GM18868 (cell line): ENCODE measurements around the gene PABPN1L.
"Not testable (repeated sequence)": the region's sequence is repeated elsewhere in the genome, so short reads cannot be mapped to it uniquely, and the experiment has no call there.

Experiments
- ATAC-seq: cut with Tn5 transposase; IDR thresholded peaks from one replicate; pipeline ENCODE4 v1.9.1; 2021; ENCODE audit warnings: mild to moderate bottlenecking, moderate library complexity; ENCODE audit not compliant: unreplicated experiment

PABPN1L gene

DNA sequence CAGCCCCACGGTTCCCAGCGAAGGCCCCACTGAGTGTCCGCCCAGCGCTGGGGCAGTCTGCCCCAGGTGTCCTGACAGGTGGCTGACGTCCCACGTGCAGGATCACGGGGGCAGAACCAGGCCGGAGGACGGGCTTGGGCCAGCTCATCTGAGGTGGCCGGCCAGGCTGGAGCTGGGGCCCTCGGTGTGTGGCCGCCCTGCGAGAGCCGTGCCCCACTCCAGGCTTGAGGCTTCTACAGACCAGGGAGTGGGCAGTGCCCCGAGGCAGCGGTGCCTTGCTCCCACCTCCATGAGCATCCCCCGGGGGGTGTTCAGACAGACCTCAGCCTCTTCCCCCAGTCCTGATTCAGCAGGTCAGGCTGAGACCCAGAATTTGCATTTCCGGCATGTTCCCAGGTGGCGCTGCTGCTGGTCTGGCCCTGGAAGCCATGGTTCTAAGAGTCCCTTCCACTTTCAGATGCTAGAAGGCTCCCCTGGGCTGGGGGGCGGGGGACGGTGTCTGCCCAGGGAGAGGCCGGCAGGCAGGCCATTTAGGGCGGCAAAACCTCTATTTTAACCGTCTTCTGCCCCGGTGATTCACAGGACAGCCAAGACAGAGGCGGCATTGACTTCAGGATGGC is 35.4 kb upstream of the PABPN1L start:
- ATAC-seq: no peak

DNA sequence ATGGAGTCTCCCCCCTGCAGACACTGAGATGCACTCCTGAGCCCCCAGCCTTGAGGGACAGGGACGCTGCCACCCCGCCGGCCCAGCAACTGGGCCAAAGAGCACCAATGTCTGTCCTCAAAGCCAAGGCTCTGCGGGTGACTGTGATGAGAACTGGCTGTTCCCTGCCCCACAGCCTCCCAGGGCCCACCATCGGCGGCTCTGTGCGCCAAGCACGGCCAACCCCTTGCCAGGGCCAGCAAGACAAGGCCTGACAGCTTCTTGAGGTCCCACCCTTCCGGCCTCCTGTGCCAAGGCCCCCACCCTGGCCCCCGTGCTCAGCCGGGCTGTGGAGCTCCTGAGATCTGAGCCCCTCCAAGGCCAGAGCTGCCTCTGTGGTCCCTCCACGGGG is 34.2 kb upstream of the PABPN1L start:
- ATAC-seq: no peak

DNA sequence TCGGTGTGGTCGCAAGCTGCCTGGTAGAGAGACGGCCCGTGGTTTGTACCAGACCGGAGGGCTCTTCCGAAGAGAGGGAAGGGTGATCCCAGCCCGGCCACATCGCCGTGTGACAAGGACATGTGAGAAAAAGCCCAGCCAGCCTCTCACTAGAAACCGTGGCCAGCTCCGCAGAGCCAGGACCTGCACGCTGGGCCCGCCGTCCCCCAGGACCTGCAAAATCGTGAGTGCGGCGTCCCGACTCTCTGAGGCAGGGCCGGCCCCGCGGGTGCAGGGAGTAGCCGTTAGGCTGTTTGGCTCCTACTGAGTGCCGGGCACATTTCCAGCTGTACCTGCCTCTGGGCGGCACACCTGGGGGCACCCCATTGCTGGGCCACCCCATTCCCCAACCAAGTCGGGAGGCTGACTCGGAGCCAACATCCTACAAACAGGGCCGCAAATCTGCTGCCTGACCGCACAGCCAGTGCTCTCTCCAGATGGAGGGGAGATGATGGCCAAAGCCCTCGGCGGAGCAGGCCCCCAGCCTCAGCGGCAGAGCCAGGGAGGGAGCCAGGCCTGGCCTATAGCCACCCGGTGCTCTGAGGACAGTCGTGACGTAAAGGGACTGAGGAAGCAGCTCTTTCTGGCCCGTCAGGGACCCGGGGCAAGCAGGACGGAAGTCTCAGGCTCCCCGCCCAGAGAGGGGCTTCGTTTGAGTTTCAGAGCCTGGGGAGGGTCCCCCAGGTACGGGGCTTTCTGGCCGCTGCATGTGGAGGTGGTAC is 33.6 kb upstream of the PABPN1L start:
- no peak for ATAC-seq

DNA sequence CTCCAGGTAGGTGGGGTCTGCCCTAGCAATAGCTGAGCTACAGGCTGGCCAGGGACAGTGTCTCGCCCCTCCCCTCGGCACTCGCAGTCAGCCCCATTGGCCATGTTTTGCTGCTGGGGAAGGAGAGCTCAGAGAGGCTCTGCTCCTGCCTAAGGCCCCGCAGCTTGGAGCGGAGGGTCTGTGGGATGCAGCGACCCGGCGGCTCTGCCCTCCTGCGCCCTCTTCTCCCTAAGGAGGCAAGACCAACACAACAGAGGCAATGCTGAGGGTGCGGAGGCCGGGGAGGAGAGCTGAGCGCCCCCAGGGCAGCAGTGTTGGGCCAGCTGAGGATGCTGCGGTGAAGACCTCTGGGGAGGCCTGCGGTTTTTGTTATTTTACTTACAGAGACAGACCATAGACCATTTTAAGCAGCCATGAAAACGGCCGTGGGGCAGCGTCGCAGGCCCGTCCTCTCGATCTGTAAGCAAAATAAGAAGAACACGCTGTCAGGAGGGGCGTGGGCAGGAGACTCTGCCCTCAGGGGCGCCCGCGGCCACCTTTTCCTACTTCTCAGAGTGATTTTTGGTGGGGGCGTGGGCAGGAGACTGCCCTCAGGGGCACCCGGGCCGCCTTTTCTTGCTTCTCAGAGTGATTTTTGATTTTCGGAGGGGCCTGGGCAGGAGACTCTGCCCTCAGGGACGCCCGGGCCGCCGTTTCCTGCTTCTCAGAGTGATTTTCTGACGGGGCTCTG is 31.4 kb upstream of the PABPN1L start:
- ATAC-seq: no peak

DNA sequence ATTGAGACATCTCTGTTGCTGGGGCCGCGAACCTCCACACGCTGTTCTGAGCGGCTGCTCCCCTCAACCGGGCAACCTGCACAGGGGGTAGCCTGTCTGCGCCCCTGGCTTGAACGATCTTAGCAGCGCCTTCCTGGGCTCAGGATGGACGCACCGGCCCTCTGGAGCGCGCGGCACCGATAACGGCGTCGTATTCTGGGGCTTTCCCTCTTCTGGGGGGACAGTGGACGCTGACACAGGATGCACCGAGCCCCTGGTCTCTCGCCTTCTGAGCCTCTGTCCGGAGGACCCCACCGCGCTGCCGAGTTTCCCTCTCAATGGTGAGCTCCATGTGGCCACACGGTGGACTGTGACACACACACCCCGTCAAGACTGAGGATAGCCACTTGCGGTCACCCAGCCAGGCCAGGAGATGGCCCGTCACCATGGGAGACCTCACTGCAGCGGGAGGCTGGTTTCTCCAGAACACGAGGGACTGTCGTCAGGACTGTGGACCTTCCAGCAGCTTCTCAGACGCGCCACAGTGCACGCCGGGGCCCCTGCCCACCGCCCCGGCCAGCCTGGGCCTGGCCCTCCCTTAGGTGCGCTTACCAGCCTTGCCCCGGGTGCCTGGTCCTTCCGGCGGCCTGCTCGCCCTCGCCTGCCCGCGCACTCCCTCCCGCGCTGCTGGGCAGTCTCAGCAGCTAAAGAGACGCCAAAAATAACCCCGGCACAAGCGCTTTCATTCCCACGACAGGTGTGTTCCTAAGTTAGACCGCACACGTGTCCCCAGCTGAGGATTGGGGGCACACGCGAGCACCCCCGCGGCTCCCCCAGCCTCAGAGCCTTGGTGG is 30.0 kb upstream of the PABPN1L start:
- no peak for ATAC-seq

DNA sequence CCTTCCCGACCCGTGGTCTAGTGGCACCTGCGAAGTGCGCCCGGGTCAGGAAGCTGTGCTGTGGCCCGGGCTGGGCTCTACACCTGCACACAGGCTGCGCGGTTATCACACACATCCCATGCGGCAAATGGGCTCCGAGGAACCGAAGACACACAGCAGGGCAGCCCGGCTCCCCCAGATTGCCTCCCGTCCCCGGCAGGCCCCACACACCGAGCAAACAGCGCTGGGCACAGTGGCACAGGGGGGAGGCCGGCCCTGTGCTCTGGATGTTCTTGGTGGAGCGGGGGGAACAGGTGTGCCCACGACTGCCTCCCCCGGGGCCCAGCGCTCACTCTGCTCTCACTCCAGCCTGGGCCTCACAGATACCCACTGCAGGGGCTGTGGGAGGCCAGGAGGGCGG is 28.9 kb upstream of the PABPN1L start:
- no peak for ATAC-seq

DNA sequence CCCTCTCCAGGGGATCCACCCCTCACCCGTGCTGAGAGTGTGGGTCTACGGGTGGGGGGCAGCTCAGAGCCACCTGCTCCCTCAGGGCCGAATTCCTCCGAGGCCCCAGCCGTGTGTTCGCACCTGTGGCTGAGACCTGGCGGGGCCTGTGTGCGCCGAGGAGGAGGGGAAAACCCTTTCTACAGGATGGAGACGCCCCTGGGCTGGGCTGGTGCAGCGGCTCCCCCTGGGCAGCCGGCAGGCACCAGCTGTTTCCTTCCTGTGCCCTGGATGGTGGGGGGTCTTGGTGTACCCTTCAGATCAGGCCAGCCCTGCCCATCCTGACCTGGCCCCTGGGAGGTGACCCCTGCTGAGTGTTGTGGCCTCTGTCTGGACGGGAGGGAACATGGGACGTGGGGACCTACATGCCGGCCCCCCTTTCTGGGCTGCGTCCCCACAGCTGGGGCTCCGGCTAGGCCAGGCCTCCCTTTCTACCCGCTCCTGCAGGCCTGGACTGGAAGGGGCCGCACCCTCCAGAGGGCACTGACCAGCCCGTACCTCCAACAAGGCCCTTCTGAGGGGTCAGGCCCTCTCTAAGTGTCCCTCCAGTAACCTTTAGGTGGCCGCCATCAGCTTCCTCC is 28.3 kb upstream of the PABPN1L start:
- no peak for ATAC-seq

DNA sequence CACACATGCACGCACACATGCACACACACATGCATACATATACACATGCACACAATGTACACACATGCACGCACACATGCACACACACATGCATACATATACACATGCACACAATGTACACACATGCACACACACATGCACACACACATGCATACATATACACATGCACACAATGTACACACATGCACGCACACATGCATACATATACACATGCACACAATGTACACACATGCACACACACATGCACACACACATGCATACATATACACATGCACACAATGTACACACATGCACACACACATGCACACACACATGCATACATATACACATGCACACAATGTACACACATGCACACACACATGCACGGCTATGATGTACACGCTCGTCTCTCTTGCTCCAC is 27.8 kb upstream of the PABPN1L start:
- not testable (repeated sequence) for ATAC-seq

DNA sequence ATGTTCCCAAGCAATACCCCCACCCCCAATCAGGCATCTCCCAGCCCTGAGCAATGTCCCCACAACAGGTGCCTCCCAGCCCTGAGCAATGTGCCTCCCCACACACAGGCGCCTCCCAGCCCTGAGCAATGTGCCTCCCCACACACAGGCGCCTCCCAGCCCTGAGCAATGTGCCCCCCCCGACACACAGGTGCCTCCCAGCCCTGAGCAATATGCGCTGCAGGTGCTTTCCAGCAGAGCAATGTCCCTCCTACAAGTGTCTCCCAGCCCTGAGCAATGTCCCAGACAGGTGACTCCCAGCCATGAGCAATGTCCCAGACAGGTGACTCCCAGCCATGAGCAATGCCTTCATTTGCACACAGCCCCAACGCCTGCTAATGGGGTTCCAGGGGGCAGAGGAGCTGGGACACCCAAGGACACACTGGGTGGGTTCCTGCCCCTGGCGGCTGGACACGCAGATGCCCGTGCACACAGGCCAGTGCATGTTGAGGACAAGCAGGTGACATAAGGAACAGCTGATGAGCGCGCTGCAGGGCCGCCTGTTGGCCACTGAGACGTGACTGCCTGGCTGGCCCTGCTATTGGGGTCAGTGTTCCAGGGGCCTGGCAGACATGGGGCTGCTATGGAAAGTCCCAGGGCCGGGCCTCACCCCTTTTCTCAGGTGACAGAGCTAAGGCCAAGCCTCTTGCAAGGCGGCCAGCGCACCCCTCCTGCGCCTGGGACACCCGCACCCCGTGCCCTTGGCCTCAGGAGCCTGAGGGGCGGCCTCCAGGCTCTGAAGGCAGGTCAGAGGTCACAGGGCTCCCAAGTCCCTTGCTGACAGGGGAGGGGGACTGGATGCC is 26.9 kb upstream of the PABPN1L start:
- no peak for ATAC-seq

DNA sequence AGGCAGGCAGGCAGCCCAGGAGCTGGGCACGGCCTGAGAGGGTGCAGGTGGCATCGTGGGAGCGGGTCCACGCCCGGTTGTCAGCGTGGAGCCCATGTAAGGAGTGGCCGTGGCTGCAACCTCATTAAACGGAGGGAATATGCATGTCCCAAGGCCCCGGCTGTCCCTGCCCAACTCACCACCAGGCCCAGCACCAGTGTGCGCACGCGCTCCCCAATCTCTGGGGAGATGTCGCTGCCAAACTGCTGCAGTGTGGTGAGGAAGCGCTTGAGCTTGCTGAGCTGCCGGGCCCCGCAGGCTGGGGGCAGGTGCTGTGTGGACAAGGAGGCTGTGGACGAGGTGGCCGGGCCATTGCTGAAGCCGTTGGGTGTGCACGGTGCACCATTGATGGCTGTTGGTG is 25.6 kb upstream of the PABPN1L start:
- ATAC-seq: no peak

DNA sequence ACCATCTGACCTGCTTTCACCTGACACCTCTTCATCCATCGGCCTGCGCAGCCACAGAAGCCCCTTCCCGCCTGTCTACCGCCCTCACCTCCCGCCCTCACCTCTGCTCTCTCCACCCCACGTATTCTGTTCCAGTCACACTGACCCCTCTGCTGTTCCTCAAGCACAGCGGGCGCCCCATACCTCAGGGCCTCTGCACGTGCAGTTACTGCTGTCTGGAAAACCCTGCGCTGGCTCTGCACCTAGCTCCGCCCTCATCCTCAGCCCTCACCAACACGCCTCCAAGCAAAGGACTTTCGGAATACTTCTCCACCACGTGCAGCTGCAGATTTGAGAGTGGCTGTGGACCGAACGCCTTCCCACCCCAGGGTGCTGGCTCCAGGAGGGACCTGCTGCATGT is 24.6 kb upstream of the PABPN1L start:
- no peak for ATAC-seq

DNA sequence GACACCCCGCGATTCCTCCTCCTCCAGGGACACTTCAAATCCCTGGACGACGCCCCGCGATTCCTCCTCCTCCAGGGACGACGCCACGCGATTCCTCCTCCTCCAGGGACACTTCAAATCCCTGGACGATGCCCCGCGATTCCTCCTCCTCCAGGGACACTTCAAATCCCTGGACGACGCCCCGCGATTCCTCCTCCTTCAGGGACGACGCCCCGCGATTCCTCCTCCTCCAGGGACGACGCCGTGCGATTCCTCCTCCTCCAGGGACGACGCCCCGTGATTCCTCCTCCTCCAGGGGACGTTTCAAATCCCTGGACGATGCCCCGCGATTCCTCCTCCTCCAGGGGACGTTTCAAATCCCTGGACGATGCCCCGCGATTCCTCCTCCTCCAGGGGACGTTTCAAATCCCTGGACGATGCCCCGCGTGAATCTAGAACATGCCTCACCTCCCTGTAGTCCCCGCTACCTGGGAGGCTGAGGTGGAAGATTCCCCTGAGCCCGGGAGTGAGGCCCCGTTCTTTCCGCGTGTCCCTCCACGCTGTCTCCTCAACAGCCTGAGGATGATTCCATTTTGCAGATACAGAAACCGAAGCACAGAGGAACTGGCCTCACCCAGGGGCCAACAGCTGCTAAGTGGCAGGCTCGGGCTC is 23.4 kb upstream of the PABPN1L start:
- ATAC-seq: not testable (repeated sequence)

DNA sequence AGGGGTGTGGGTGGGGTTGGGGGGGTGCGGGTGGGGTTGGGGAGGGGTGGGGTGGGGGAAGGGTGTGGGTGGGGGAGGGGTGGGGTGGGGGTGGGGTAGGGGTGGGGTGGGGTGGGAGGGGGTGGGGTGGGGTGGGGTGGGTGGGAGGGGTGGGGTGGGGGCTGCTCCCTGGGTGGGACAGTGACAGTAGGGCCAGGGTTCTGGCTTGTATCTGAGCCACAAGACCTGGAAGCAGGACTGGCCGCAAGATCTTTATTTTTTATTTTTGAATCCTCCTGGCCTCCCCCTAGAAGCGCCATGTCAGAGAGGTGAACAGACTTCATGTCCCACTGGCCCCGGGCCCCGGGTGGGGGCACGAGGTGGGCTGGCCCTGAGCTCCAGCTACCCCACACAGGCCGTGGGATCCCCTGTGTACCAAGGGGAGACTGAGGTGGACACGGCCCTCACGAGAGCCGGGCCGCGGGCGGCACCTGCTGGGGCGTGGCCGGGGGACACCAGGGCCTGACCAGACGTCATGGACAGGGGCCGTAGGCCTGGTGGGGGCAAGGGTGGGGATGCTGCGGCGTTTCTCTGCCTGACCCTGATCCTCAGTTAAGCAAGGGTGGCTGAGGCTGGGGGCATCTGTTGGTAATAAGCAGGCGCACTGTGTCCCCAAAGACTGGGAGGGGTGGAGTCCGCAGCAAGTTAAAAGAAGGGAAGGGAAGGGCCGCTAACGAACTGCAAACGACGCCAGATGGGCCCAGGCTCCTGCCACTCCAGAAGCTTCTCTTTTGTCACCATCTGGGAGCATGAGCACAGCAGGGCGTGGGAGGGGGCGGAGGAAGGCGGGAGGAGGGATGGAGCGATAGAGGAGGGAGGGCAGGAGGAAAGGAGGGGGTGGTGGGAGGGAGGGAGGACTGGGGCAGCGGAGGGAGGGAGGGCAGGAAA is 22.3 kb upstream of the PABPN1L start:
- ATAC-seq: no peak

DNA sequence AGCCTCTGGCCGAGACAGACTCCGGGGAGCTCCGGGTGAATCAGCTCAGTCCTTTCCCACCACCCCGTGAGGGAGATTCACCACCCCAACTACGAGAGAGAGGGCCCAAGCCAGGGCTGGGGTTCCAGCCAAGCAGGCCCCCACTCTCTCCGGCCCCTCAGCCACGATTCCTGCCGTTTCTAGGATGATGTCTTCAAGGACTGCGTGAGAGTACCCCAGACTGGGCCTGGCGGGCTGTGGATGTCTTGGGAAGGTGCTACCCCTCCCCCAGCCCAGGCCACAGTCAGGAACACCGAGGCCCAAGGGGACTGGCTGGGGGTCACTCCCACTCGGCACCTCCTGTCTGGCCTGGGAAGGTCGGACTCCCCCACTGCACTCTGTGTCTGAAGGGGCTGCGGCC is 21.6 kb upstream of the PABPN1L start:
- no peak for ATAC-seq

DNA sequence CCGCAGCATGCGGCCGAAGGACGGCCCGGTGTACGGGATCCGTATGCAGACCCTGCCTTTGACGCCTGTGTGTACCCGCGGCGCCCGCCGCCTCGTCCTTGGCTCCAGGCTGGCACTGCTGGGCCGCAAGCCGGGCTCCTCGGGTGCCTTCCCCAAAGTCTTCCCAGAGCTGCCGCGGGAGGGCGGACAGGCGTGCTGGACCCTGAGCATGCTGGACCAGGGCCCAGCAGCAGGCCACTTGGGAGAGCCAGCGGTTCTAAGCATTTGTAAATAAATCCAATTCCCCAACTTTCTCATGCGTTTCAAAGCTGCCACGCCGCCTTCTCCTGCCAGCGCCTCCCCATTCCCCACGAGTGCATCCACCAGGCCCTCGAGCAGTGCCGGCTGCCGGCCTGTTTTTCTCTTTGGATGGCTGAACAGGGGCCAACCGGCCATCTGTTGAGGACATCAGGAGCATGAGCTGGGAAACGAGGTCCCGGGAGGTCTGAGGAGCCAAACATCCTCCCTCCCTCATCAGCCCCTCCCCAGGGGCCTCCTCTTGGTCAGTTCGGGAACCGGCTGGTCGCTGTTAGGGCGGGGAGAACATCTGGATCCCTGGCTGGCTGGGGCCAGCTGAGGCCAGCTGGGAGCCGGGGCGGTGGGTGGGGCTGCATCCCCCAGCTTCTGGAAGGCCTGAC is 20.5 kb upstream of the PABPN1L start:
- no peak for ATAC-seq

DNA sequence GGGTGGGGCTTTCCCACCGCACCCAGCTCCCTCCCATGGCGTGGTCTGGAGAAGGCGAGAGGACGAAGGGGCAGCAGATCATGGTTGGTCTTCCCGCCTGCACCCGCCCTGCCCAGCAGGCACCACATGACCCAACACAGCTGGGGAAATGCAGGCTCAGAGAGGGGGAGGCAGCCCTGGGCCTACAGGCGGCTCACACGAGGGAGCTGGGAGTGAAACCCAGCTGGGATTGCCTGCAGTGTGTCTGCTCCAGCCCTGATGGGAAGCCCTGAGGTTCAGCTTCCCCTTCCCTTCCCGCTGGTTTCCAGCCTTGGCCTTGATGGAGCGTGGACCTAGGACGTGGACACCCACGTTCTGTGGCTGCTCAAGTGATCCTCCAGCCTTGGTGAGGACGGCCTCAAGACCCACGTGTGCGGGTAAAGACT is 20.0 kb upstream of the PABPN1L start:
- no peak for ATAC-seq

DNA sequence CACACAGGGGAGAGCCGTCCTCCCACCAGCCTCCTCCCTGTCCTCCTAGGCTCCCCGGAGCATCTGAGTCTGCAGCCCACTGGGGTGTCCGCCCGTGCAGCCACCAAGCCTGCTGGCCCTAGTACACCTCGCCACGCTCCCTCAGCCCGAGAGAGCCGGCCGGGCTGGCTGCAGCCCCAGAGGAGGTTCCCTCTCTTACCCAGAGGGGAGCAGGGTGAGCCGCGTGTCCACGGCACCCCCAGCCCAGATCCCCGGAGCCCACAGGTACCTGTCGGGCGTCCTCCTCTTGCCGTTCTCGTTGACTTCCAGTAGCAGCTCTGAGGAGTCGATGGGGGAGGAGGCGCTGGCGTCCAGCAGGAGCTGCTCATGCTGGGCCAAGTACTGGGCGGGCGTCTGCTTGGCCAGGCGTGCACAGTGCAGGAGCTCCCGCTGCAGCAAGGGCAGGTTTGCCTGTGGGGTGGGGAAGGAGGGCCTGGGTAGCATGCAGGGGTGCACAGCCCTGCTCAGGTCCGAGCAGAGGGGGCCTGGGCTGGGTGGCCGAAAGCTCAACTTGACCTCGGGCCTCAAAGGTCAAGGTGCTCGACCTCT is 19.3 kb upstream of the PABPN1L start:
- ATAC-seq: no peak
